K562 (cell line): ENCODE results near the gene RPS17. TPM values are rescaled to one million over a fixed set of nuclear protein-coding genes. Genes with fewer than 3 reads are reported as not detected.

ENCODE experiments used
- ATAC-seq: fragments of 200-7000 bp; cut with Tn5 transposase; 3 replicates; pipeline ENCODE4 v1.9.1; 2020; ENCODE audit warnings: moderate library complexity
- Bru-seq: library from RNA; stranded (reverse); fragments of 400-500 nt; gene quantifications from one replicate; lab custom pipeline; 2021; lab: Mats Ljungman, UMichigan
- BruChase-seq, 2 experiments: library from RNA; stranded (reverse); fragments of 400-500 nt; gene quantifications; one replicate each; lab custom pipeline; 2021; lab: Mats Ljungman, UMichigan
- BruUV-seq: library from RNA; stranded (reverse); fragments of 400-500 nt; replicated peaks from 2 replicates; lab custom pipeline; 2021; lab: Mats Ljungman, UMichigan
- CTCF ChIA-PET: fragments of 300-600 bp; formaldehyde crosslinking; extraction: SDS; loops from one replicate; lab custom pipeline; 2021; ENCODE audit warnings: low intra/inter-chr PET ratio; lab: Yijun Ruan, JAX
- POLR2A ChIA-PET: fragments of 300-600, 350-650 bp; sonication (Branson Sonifier 250); formaldehyde crosslinking; extraction: SDS; loops from one replicate; lab custom pipeline; 2021; ENCODE audit warnings: antibody characterized with exemption, inconsistent platforms; lab: Yijun Ruan, JAX
- DNase-seq, 4 experiments: peaks; one replicate each; pipeline versions ENCODE4 v3.0.0 to v3.0.0-alpha.2; 2011 to 2018; ENCODE audit warnings: low spot score in 3 of 4, mixed read lengths in 3 of 4; ENCODE audit errors: extremely low read depth in 1 of 4
- FAIRE-seq: peaks from 2 replicates; lab custom pipeline; 2011; peaks lifted over from hg19 to GRCh38; lab: Jason Lieb, UNC
- H2AFZ ChIP-seq: 2 replicates; pipeline ENCODE4 v1.6.0; 2011; ENCODE audit warnings: low read depth, low read length, control low read depth, inconsistent platforms
- H3K27ac ChIP-seq: fragments of 200-600 bp; 3 replicates; pipeline ENCODE4 v1.8.0; 2011; ENCODE audit warnings: low read depth, mild to moderate bottlenecking, control low read depth, inconsistent platforms, low read length, moderate library complexity, mixed read lengths; ENCODE audit errors: extremely low read depth
- H3K27me3 ChIP-seq, 2 experiments: fragments of 300-600 bp in 1 of 2; 2 replicates in 1 of 2; 3 replicates in 1 of 2; pipeline versions ENCODE4 v1.6.0 to v1.8.0; 2011; ENCODE audit warnings: inconsistent platforms in 2 of 2, low read length in 2 of 2, mild to moderate bottlenecking in 1 of 2, mixed read lengths in 1 of 2, moderate library complexity in 1 of 2; ENCODE audit not compliant: control insufficient read depth in 2 of 2, insufficient read depth in 2 of 2
- H3K36me3 ChIP-seq: fragments of 300-600 bp; 3 replicates; pipeline ENCODE4 v1.8.0; 2011; ENCODE audit warnings: mild to moderate bottlenecking, low read length, inconsistent platforms; ENCODE audit not compliant: control insufficient read depth, insufficient read depth
- H3K4me1 ChIP-seq, 2 experiments: fragments of 200-600 bp in 1 of 2; replicated peaks in 1 of 2; 2 replicates in 1 of 2; 3 replicates in 1 of 2; pipeline versions ENCODE4 v1.5.1 to v1.8.0; 2011; ENCODE audit warnings: inconsistent platforms in 2 of 2, low read length in 2 of 2, mild to moderate bottlenecking in 1 of 2, mixed read lengths in 1 of 2, moderate library complexity in 1 of 2; ENCODE audit not compliant: control insufficient read depth in 2 of 2, insufficient read depth in 2 of 2
- H3K4me2 ChIP-seq: 2 replicates; pipeline ENCODE4 v1.6.1; 2011; ENCODE audit warnings: low read length, control low read depth, inconsistent platforms, mixed read lengths; ENCODE audit not compliant: insufficient read depth
- H3K4me3 ChIP-seq: fragments of 200-600 bp; sonication (generic), shearing (Covaris generic); 2 replicates; pipeline ENCODE4 v1.5.1; 2016; ENCODE audit warnings: control low read depth, inconsistent platforms
- H3K79me2 ChIP-seq: fragments of 200-600 bp; 3 replicates; pipeline ENCODE4 v1.8.0; 2011; ENCODE audit warnings: low read length, inconsistent platforms; ENCODE audit not compliant: control insufficient read depth, insufficient read depth
- H3K9ac ChIP-seq, 2 experiments: 2 replicates each; pipeline versions ENCODE4 v1.6.0 to v1.6.1; 2011; ENCODE audit warnings: low read depth in 2 of 2, low read length in 2 of 2, control low read depth in 1 of 2, inconsistent platforms in 1 of 2, mild to moderate bottlenecking in 1 of 2, mixed read lengths in 1 of 2; ENCODE audit not compliant: insufficient read depth in 1 of 2
- H3K9me1 ChIP-seq: one replicate; pipeline ENCODE4 v1.6.0; 2011; ENCODE audit warnings: inconsistent platforms, mild to moderate bottlenecking, low read length, moderate library complexity; ENCODE audit not compliant: control insufficient read depth, insufficient read depth
- H3K9me3 ChIP-seq: replicated peaks from 2 replicates; pipeline ENCODE4 v1.5.1; 2011; ENCODE audit warnings: low read depth, low read length, inconsistent platforms; ENCODE audit not compliant: control insufficient read depth, insufficient read depth
- H4K20me1 ChIP-seq: replicated peaks from 2 replicates; pipeline ENCODE4 v1.6.1; 2011; ENCODE audit warnings: low read length, inconsistent platforms, mixed read lengths; ENCODE audit not compliant: control insufficient read depth, insufficient read depth
- BACH1 ChIP-seq: fragments of 200-800 bp; sonication (Bioruptor generic); IDR thresholded peaks from 2 replicates; pipeline ENCODE4 v1.6.1; 2016; ENCODE audit warnings: missing genetic modification characterization, missing compliant biosample characterization
- ZNF347 ChIP-seq: fragments of 450-650 bp; formaldehyde crosslinking; IDR thresholded peaks from 2 replicates; pipeline ENCODE4 v1.4.0; 2020; ENCODE audit warnings: low read depth, mild to moderate bottlenecking, moderate library complexity
- WGBS: fragments of 100-300 bp; shearing (Covaris generic); methylation state at CpG from one replicate; pipeline ENCODE4 v1.1.6; 2016; ENCODE audit warnings: low coverage, mixed read lengths; ENCODE audit not compliant: insufficient coverage; ENCODE audit errors: missing lambda C conversion rate; 5-methylcytosine and 5-hydroxymethylcytosine counted together
- in situ Hi-C: fragments of 300-500 bp; cut with MboI; formaldehyde crosslinking; loops from 4 replicates; pipeline ENCODE4 v1.15.0; 2018; ENCODE audit warnings: inconsistent platforms, mixed read lengths
- intact Hi-C: fragments of 100-400 bp; cut with micrococcal nuclease; formaldehyde crosslinking; loops from 2 replicates; pipeline ENCODE4 v1.14.2; 2022
- long read RNA-seq, 3 experiments: library from polyadenylated mRNA in 2 of 3; library from RNA in 1 of 3; unstranded in 2 of 3; stranded (forward) in 1 of 3; transcript quantifications; one replicate each; pipeline ENCODE4 v2.0.0, GENCODE V29; 2019 to 2022
- polyA minus RNA-seq, 3 experiments: library from RNA; depleted of rRNA, polyadenylated mRNA; stranded (reverse); fragments of >200 nt; gene quantifications; 2 replicates each; pipeline ENCODE4 v1.2.3, GENCODE V29; 2011
- polyA plus RNA-seq, 8 experiments: library from polyadenylated mRNA; depleted of rRNA in 4 of 8; stranded (reverse) in 5 of 8; unstranded in 3 of 8; fragments of >200 nt; fragmentation: Nextera tagmentation in 2 of 8; fragmentation: Illumina TruSeq in 1 of 8; extraction: Ambion mirVana in 2 of 8; extraction: Trizol in 1 of 8; gene quantifications; 2 replicates each; pipeline versions ENCODE4 v1.2.1 to v1.2.3, GENCODE V29; 2011 to 2014; ENCODE audit warnings: inconsistent platforms in 1 of 8, missing spikeins in 1 of 8
- total RNA-seq, 7 experiments: library from RNA; depleted of rRNA in 6 of 7; stranded (reverse); fragments of >200 nt in 6 of 7; fragmentation: Illumina TruSeq in 2 of 7; extraction: Trizol in 2 of 7; gene quantifications; 2 replicates each; pipeline versions ENCODE4 v1.2.1 to v1.2.3, GENCODE V29; 2011 to 2021; ENCODE audit warnings: low replicate concordance in 1 of 7
- TF ChIP-seq, protein P1 (sequence below): sonication (generic); formaldehyde crosslinking; IDR thresholded peaks from 2 replicates; pipeline ENCODE4 v1.5.0; 2020; ENCODE audit warnings: missing genetic modification reagents
- TF ChIP-seq, protein P2 (sequence below): fragments of 450-650 bp; formaldehyde crosslinking; IDR thresholded peaks from 2 replicates; pipeline ENCODE4 v1.4.0; 2020; ENCODE audit warnings: mild to moderate bottlenecking, moderate library complexity

Gene RPS17
- 288 and 405 TPM in 2 replicates for total RNA-seq (2011; cell fraction: chromatin; rRNA removed; ENCODE audit: low replicate concordance)
- total RNA-seq (2011; cell fraction: nucleolus; rRNA removed) = 802 and 812 TPM in 2 replicates
- 889 and 1,793 TPM in 2 replicates for total RNA-seq (2011; cell fraction: nucleoplasm; rRNA removed)
- total RNA-seq (2014; rRNA removed) (4,669 and 6,363 TPM in 2 replicates), total RNA-seq (2014; rRNA removed; fragmentation: Illumina TruSeq; extraction: Trizol) (4,513 and 5,229 TPM in 2 replicates), total RNA-seq (2015; rRNA removed; fragmentation: Illumina TruSeq; extraction: Trizol) (5,690 and 6,000 TPM in 2 replicates), total RNA-seq (2021) (2,376 and 2,708 TPM in 2 replicates), polyA plus RNA-seq (2011; rRNA removed) (5,062 and 5,477 TPM in 2 replicates), polyA plus RNA-seq (2014; fragmentation: Illumina TruSeq; extraction: Trizol) (2,686 and 3,105 TPM in 2 replicates), polyA plus RNA-seq (2014; fragmentation: Nextera tagmentation; extraction: Ambion mirVana) (1,000 to 10,000 TPM; 1,988 to 2,233 TPM), polyA plus RNA-seq (2014; rRNA removed) (6,515 and 6,851 TPM in 2 replicates), polyA minus RNA-seq (2011; rRNA and poly(A)+ RNA removed) (1,664 and 1,697 TPM in 2 replicates), Bru-seq, nascent RNA (percentile 100 among the genes with signal in this experiment), BruChase-seq, experiment 1, labeled RNA remaining after a 2-hour chase (percentile 99 among the genes with signal in this experiment), BruChase-seq, experiment 2, labeled RNA remaining after a 6-hour chase (percentile 99 among the genes with signal in this experiment)
- 3,204 and 5,121 TPM in 2 replicates for polyA plus RNA-seq (2011; cell fraction: cytosol; rRNA removed)
- polyA plus RNA-seq (2011; cell fraction: nucleus; rRNA removed) = 1,138 and 2,084 TPM in 2 replicates
- 4,007 and 4,409 TPM in 2 replicates for polyA plus RNA-seq (2012)
- 653 and 953 TPM in 2 replicates for polyA minus RNA-seq (2011; cell fraction: cytosol; rRNA and poly(A)+ RNA removed)
- 297 and 420 TPM in 2 replicates for polyA minus RNA-seq (2011; cell fraction: nucleus; rRNA and poly(A)+ RNA removed)
- long read RNA-seq, experiment 1, transcript RPS17-210 (5 exons, 488 nt) = major isoform, 1,214 of 1,238 reads
- long read RNA-seq, experiment 1, partial matches to known transcripts = 22 of 1,238 reads
- long read RNA-seq, experiment 1, other reads (novel, unspliced or antisense) = 1 of 1,238 reads
- long read RNA-seq, experiment 2, transcript RPS17-204 (2 exons, 760 nt) = minor isoform, 7 of 692 reads
- long read RNA-seq, experiment 2, transcript RPS17-210 (5 exons, 488 nt) = major isoform, 675 of 692 reads
- long read RNA-seq, experiment 2, partial matches to known transcripts = 1 of 692 reads
- long read RNA-seq, experiment 2, other reads (novel, unspliced or antisense) = 3 of 692 reads
- long read RNA-seq, experiment 3, transcript RPS17-210 (5 exons, 488 nt) = major isoform, 3,010 of 3,026 reads
- long read RNA-seq, experiment 3, partial matches to known transcripts = 5 of 3,026 reads
- long read RNA-seq, experiment 3, other reads (novel, unspliced or antisense) = 8 of 3,026 reads

DNA sequence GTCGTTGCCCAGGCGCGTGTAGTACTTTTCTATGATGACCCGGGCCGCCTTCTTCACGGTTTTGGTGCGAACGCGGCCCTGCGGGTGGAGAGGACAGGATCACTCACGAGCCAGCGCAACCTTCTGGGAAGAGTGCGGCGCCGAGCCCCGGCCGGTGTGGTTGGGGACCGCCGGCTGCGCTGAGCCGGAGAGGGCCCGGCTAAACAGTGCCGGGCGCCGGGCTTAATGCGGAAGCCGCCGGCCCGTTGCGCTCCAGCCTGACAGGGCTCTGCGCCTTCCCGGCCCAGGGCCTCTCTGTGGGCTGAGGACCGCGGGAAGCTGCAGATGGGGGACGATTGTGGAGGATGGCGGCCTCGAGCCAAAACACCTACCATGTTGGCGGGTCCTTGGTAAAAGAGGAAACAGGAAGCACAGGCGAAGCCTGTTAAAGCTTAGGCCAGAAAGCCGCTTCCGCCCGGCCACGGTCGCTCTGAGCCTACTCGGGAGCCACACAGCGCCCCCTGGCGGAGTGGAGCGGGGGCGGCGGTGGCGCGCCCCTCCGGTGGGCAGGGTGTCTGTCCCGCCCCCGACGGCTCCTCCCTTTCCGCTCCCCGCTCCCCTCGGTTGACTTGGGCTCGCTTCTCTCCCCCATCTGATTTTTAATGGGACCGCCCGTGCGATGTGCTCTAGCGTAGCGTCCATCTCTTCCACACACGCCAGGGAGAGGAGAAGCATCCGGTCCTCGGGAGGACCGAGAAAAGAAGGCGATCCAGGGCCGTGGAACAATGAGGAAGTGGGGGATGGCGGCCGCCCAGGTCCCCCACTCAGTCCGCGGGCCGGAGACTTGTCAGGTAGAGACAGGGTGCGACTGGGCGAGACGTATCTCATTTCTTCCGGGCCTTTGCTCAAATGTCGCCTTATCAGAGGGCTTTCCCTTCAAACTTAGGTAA, at the start of gene RPS17:
Gene RPS17 (minus strand): TSS at position 403 of the 929 bp plus-strand sequence. CDS start 29 bp downstream, at position 374.
- peak within 1 kb of the TSS; percentile 93 for H3K27ac ChIP-seq
- FAIRE-seq (no peak), ATAC-seq (peak; percentile 93)
- TF ChIP-seq ZNF347 = no peak
- TF ChIP-seq, protein P1, sequence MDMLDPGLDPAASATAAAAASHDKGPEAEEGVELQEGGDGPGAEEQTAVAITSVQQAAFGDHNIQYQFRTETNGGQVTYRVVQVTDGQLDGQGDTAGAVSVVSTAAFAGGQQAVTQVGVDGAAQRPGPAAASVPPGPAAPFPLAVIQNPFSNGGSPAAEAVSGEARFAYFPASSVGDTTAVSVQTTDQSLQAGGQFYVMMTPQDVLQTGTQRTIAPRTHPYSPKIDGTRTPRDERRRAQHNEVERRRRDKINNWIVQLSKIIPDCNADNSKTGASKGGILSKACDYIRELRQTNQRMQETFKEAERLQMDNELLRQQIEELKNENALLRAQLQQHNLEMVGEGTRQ (CRISPR knock-in tag) = no peak
- TF ChIP-seq BACH1 (tag) = no peak
- TF ChIP-seq, protein P2, sequence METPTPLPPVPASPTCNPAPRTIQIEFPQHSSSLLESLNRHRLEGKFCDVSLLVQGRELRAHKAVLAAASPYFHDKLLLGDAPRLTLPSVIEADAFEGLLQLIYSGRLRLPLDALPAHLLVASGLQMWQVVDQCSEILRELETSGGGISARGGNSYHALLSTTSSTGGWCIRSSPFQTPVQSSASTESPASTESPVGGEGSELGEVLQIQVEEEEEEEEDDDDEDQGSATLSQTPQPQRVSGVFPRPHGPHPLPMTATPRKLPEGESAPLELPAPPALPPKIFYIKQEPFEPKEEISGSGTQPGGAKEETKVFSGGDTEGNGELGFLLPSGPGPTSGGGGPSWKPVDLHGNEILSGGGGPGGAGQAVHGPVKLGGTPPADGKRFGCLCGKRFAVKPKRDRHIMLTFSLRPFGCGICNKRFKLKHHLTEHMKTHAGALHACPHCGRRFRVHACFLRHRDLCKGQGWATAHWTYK (CRISPR knock-in tag) = no peak

More for the DNA sequence above, at the start of gene RPS17:
- POLR2A ChIA-PET = interaction anchor here (0.6 to 8.9 kb wide), 39 partner anchors 8 to 1444 kb away, joined by 3 to 95 read pairs (median 4); partner anchors contain the start of gene RAMAC
- Histone ChIP-seq H3K4me2 (peak within 1 kb of the TSS; percentile 96), H3K4me1 (peaks cover 10 to 17% of the 10 kb centered on the region in 2 experiments; a peak in 4 of 5 replicates), H4K20me1 (peaks cover 42% of the 10 kb centered on the region), H3K36me3 (peaks cover 68% of the 10 kb centered on the region), H3K79me2 (peaks cover 53% of the 10 kb centered on the region), H3K4me3 (peak within 1 kb of the TSS; percentile 95), H2AFZ (peak within 1 kb of the TSS; percentile 94), H3K9me3 (no peaks in the 10 kb centered on the region), H3K9me1 (peaks cover 5% of the 10 kb centered on the region), H3K27me3 (no peaks in the 10 kb centered on the region), H3K9ac (peak within 1 kb of the TSS; percentile 95 to 99)
- DNase-seq = peak; percentile 98 to 99 (median 98)
- CTCF ChIA-PET = interaction anchor here (0.8 to 1.2 kb wide), 2 partner anchors 26 to 1017 kb away, joined by 3 to 4 read pairs; no protein-coding TSS in a partner anchor
- under 1% methylated on average over 52 of the region's 81 CpGs for WGBS
- intact Hi-C loops (loop anchor here (2.0 kb wide), 1 partner anchor 106 kb away; the partner anchor contains the start of gene CPEB1), in situ Hi-C loops (no loop called here)
- no TSS peak for BruUV-seq
